Measurements from ENCODE around the gene SPATA2L. TPM values are rescaled to one million over a fixed set of nuclear protein-coding genes. Genes with fewer than 3 reads are reported as not detected.

Gene SPATA2L
- total and polyA plus RNA-seq, 2 of the 8 experiments (the other 6 are each of a cell fraction or from before 2014, with no cell fraction given), result 9.3 to 12.5 TPM

DNA sequence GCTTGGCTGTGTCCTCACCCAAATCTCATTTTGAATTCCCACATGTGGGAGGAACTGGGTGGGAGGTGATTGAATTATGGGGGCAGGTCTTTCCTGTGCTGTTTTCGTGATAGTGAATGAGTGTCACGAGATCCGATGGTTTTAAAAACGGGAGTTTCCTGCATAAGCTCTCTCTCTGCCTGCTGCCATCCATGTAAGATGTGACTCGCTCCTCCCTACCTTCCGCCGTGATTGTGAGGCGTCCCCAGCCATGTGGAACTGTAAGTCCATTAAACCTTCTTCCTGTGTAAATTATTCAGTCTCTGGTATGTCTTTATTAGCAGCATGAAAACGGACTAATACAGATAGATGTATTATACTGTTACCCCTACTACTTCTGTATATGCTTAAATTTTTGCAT is 40.3 kb downstream of the SPATA2L start:
- Histone ChIP-seq H3K9ac (replicated peaks in 1 of 4; ENCODE audit: extremely low read depth in 1 of 4, low read depth in 3 of 4, low read length in 3 of 4) (no peak overlapping the region), H2BK15ac (ENCODE audit: low read length) (no peak overlapping the region), H3K79me1 (ENCODE audit: low read depth, low read length) (peaks cover 4% of the 10 kb centered on the region; the same call in 1 of the 2 replicates), H3K56ac (replicated peaks; ENCODE audit: insufficient read length, low read depth, low read length) (no peak overlapping the region), H2BK12ac (ENCODE audit: low read depth, low read length) (no peak overlapping the region), H3K23ac (ENCODE audit: insufficient read length) (no peak overlapping the region), H3K9me3 (ENCODE audit: insufficient read depth in 2 of 2, low read depth in 1 of 2, low read length in 1 of 2) (peaks cover 2 to 3% of the 10 kb centered on the region in 2 experiments; a peak in 3 of 4 replicates), H3K14ac (ENCODE audit: insufficient read length) (no peak overlapping the region), H4K5ac (ENCODE audit: insufficient read length, low read depth, low read length) (no peak overlapping the region), H3K4me3 (ENCODE audit: extremely low read depth in 1 of 4, insufficient read depth in 2 of 4, low read depth in 3 of 4, low read length in 4 of 4) (no peak overlapping the region), H3K4ac (replicated peaks; ENCODE audit: insufficient read length, low read depth, low read length) (no peak overlapping the region), H2BK5ac (ENCODE audit: low read depth, low read length) (no peak overlapping the region), H3K36me3 (ENCODE audit: control insufficient read depth in 2 of 4, insufficient read depth in 4 of 4, low read length in 3 of 4) (peaks cover 0 to 22% (median 12%) of the 10 kb centered on the region in 4 experiments; a peak in 6 of 8 replicates), H3K27me3 (replicated peaks in 1 of 4; ENCODE audit: control insufficient read depth in 3 of 4, extremely low read depth in 1 of 4, insufficient read depth in 3 of 4, low read length in 3 of 4) (no peaks in the 10 kb centered on the region), H2BK20ac (ENCODE audit: low read length) (no peak overlapping the region), H4K20me1 (replicated peaks in 1 of 2; ENCODE audit: control insufficient read depth in 1 of 2, insufficient read depth in 2 of 2, low read length in 2 of 2) (peaks cover 3 to 5% of the 10 kb centered on the region in 2 experiments), H2AFZ (ENCODE audit: low read length) (no peak overlapping the region), H3K27ac (ENCODE audit: low read depth, low read length) (no peak overlapping the region), H2AK5ac (ENCODE audit: low read depth, low read length) (no peak overlapping the region), H3K4me2 (ENCODE audit: insufficient read depth in 1 of 2, low read depth in 2 of 2, low read length in 2 of 2) (no peak overlapping the region), H3K4me1 (replicated peaks in 1 of 4; ENCODE audit: control insufficient read depth in 3 of 4, insufficient read depth in 4 of 4, low read length in 3 of 4) (peaks cover 0 to 8% (median 3%) of the 10 kb centered on the region in 4 experiments; a peak in 3 of 7 replicates), H4K91ac (replicated peaks; ENCODE audit: insufficient read length, low read length) (no peak overlapping the region), H3K18ac (ENCODE audit: extremely low read depth, low read length) (no peak overlapping the region), H3K23me2 (ENCODE audit: low read depth, low read length) (peaks cover 8% of the 10 kb centered on the region), H2BK120ac (replicated peaks; ENCODE audit: low read depth, low read length) (no peak overlapping the region), H3K79me2 (ENCODE audit: control insufficient read depth in 1 of 2, insufficient read depth in 2 of 2, low read length in 2 of 2) (peaks cover 0 to 15% of the 10 kb centered on the region in 2 experiments; a peak in 2 of 4 replicates), H4K8ac (ENCODE audit: extremely low read depth, insufficient read depth, low read length) (no peak overlapping the region)
- POLR2A ChIA-PET (ENCODE audit: partially characterized antibody), result no interaction called here
- CTCF ChIA-PET (ENCODE audit: partially characterized antibody), result interaction anchor here (1.5 kb wide), 1 partner anchor 7 kb away, joined by 3 read pairs; no protein-coding TSS in a partner anchor
- DNase-seq (ENCODE audit: low read depth in 1 of 2, low spot score in 2 of 2) (no peak), FAIRE-seq (no peak)
- 89% methylated on average over 9 of the region's 9 CpGs; no CpG with 5 or more reads in 1 of the 2 experiments for WGBS, 2 experiments (ENCODE audit: extremely low coverage in 1 of 2, insufficient coverage in 1 of 2, insufficient read length in 1 of 2, insufficient replicate concordance in 2 of 2, low coverage in 1 of 2, low lambda C conversion rate in 2 of 2, missing lambda C conversion rate in 1 of 2)
- TF ChIP-seq, protein P1, sequence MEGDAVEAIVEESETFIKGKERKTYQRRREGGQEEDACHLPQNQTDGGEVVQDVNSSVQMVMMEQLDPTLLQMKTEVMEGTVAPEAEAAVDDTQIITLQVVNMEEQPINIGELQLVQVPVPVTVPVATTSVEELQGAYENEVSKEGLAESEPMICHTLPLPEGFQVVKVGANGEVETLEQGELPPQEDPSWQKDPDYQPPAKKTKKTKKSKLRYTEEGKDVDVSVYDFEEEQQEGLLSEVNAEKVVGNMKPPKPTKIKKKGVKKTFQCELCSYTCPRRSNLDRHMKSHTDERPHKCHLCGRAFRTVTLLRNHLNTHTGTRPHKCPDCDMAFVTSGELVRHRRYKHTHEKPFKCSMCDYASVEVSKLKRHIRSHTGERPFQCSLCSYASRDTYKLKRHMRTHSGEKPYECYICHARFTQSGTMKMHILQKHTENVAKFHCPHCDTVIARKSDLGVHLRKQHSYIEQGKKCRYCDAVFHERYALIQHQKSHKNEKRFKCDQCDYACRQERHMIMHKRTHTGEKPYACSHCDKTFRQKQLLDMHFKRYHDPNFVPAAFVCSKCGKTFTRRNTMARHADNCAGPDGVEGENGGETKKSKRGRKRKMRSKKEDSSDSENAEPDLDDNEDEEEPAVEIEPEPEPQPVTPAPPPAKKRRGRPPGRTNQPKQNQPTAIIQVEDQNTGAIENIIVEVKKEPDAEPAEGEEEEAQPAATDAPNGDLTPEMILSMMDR (IDR thresholded peaks at IDR 0.05; ENCODE audit: control extremely low read depth in 1 of 3, insufficient read depth in 1 of 3, low read depth in 1 of 3, low read length in 3 of 3), result no peak
- TF ChIP-seq SP1 (IDR thresholded peaks at IDR 0.05; ENCODE audit: low read depth, low read length) (no peak), ASH2L (IDR thresholded peaks at IDR 0.05; ENCODE audit: low read length) (no peak), CREB1 (IDR thresholded peaks at IDR 0.05) (no peak), EGR1 (IDR thresholded peaks at IDR 0.05; ENCODE audit: borderline replicate concordance, low read depth, low read length) (no peak), CHD1 (IDR thresholded peaks at IDR 0.05; ENCODE audit: low read depth, low read length) (no peak), NANOG (IDR thresholded peaks at IDR 0.05; ENCODE audit: insufficient read depth, low read depth, low read length, poor library complexity, severe bottlenecking) (no peak), CBX8 (IDR thresholded peaks at IDR 0.05; ENCODE audit: borderline replicate concordance, low read depth, low read length) (no peak), PHF8 (conservative IDR thresholded peaks at IDR 0.05; ENCODE audit: low read depth, low read length) (no peak), SP2 (IDR thresholded peaks at IDR 0.05; ENCODE audit: low read length) (no peak), EP300 (IDR thresholded peaks at IDR 0.05; ENCODE audit: borderline replicate concordance in 1 of 2, low read depth in 2 of 2, low read length in 2 of 2) (no peak), ZNF274 (IDR thresholded peaks at IDR 0.05; ENCODE audit: borderline replicate concordance, extremely low read depth, low read length) (no peak)

Data from H1 (cell line).